GM18508 (cell line): ENCODE results near the gene PFKL.
"Not testable (repeated sequence)": the region's sequence is repeated elsewhere in the genome, so short reads cannot be mapped to it uniquely, and the experiment has no call there.

ENCODE experiments used
- ATAC-seq: cut with Tn5 transposase; IDR thresholded peaks from one replicate; pipeline ENCODE4 v1.9.1; 2021; ENCODE audit warnings: moderate number of reproducible peaks; ENCODE audit not compliant: insufficient read depth, unreplicated experiment

The PFKL gene

GRCh38 chr21:44337941-44338895, 38.4 kb downstream of the PFKL start:
- no peak for ATAC-seq

- peak; percentile 52 for ATAC-seq
Measured at GRCh38 chr21:44338971-44339910, 39.4 kb downstream of the PFKL start, which contains the start of gene CFAP410. Gene CFAP410, minus strand, starts transcription at chr21:44339390. Its CDS starts 196 bp downstream, at chr21:44339194.

- not testable (repeated sequence) for ATAC-seq
Measured at GRCh38 chr21:44341726-44342458, 42.0 kb downstream of the PFKL start.

- ATAC-seq, result not testable (repeated sequence)
Measured at GRCh38 chr21:44342981-44343380, 43.1 kb downstream of the PFKL start.

GRCh38 chr21:44344541-44345183, 44.8 kb downstream of the PFKL start:
- ATAC-seq, result no peak

- no peak for ATAC-seq
Measured at GRCh38 chr21:44345495-44345894, 45.6 kb downstream of the PFKL start.

GRCh38 chr21:44347911-44348451, 48.1 kb downstream of the PFKL start:
- ATAC-seq, result no peak

- ATAC-seq, result no peak
Measured at GRCh38 chr21:44348861-44349260, 49.0 kb downstream of the PFKL start.

- no peak for ATAC-seq
Measured at GRCh38 chr21:44349416-44349846, 49.6 kb downstream of the PFKL start.

- ATAC-seq, result no peak
Measured at GRCh38 chr21:44349847-44350772, 50.3 kb downstream of the PFKL start.

- ATAC-seq, result no peak
Measured at GRCh38 chr21:44350773-44351481, 51.1 kb downstream of the PFKL start.

GRCh38 chr21:44351535-44352252, 51.8 kb downstream of the PFKL start:
- no peak for ATAC-seq

- no peak for ATAC-seq
Measured at GRCh38 chr21:44352253-44352860, 52.5 kb downstream of the PFKL start.

- ATAC-seq, result no peak
Measured at GRCh38 chr21:44353191-44353970, 53.5 kb downstream of the PFKL start, which contains the start of gene TRPM2. Gene TRPM2, plus strand, starts transcription at chr21:44353621. Its CDS starts 80 bp downstream, at chr21:44353701.

GRCh38 chr21:44354001-44354405, 54.1 kb downstream of the PFKL start:
- ATAC-seq, result no peak
